Ishikawa (cell line): Measurements from ENCODE around the gene ASTN1.

Source experiments
- CEBPB ChIP-seq: IDR thresholded peaks from 2 replicates; pipeline ENCODE4 v1.6.1; 2012
- CREB1 ChIP-seq: IDR thresholded peaks from 2 replicates; pipeline ENCODE4 v1.6.1; 2012; ENCODE audit warnings: low read depth
- EGR1 ChIP-seq: IDR thresholded peaks from 2 replicates; pipeline ENCODE4 v1.6.1; 2012
- EP300 ChIP-seq: IDR thresholded peaks from 2 replicates; pipeline ENCODE4 v1.6.1; 2012; ENCODE audit warnings: borderline replicate concordance
- FOXM1 ChIP-seq: IDR thresholded peaks from 2 replicates; pipeline ENCODE4 v1.6.1; 2012; ENCODE audit warnings: low read depth, borderline replicate concordance
- NFIC ChIP-seq: IDR thresholded peaks from 2 replicates; pipeline ENCODE4 v1.6.1; 2012
- RAD21 ChIP-seq: IDR thresholded peaks from 2 replicates; pipeline ENCODE4 v1.6.1; 2012; ENCODE audit warnings: low read depth
- TAF1 ChIP-seq: IDR thresholded peaks from 2 replicates; pipeline ENCODE4 v1.6.1; 2012; ENCODE audit warnings: low read depth, mild to moderate bottlenecking
- TCF12 ChIP-seq: IDR thresholded peaks from 2 replicates; pipeline ENCODE4 v1.6.1; 2012; ENCODE audit warnings: low read depth
- TEAD4 ChIP-seq: IDR thresholded peaks from 2 replicates; pipeline ENCODE4 v1.6.1; 2012
- YY1 ChIP-seq: IDR thresholded peaks from 2 replicates; pipeline ENCODE4 v1.6.1; 2012; ENCODE audit warnings: low read depth
- ZBTB7A ChIP-seq: IDR thresholded peaks from 2 replicates; pipeline ENCODE4 v1.6.1; 2012; ENCODE audit warnings: low read depth
- TF ChIP-seq, protein P1 (sequence below): IDR thresholded peaks from 2 replicates; pipeline ENCODE4 v1.6.1; 2012
- TF ChIP-seq, protein P2 (sequence below): IDR thresholded peaks from 2 replicates; pipeline ENCODE4 v1.6.1; 2012; ENCODE audit warnings: low read depth, mild to moderate bottlenecking
- TF ChIP-seq, protein P3 (sequence below): IDR thresholded peaks from 2 replicates; pipeline ENCODE4 v1.6.1; 2012

ASTN1 gene

DNA sequence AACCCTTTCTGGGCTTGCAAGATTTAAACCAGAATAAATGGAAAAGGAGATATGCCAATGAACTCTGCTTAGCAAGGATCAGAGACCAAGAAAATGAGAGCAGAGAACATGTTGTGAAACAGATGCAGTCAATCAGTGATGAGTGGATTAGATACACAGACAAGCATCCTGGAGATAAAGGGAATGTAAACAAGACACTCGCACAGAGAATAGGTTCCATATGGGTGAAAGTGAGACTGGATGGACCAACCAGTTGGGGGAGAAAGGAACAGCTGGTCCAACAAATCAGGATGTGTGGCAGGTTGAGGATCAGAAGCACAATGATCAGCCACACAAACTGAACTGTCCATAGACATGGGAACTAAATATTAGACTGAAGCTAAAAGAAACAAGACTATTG, 338.2 kb downstream of the ASTN1 start:
- TF ChIP-seq CREB1 = no peak

DNA sequence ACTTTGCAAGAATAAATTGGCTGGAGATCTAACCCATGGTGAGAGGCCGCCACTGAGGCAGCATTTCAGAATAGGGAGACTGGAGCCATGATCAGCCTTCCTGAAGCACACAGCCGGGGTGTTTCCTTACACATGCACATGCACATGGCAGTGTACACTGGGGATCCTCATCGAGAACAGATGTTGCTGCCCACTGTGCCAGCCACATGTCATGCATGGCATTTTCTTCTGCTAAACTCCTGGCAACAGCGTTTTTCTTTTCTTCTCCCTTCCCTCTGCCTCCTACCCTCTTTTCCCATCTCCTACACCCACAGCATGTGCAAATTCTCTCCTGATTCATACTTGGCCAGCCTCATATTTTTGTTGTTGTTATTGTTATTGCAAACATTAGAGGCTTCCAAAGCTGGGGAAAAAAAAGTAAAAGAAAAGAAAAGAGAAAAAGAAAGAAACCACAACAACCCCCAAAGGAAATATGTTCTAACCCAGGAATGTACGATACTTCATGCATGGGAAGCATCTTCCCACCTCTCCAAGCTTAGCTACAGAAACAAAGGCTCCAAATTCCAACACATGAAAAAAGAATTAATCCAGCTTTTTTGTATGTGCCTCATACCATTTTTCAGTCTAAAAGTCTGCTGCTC, 344.0 kb downstream of the ASTN1 start:
- TF ChIP-seq, protein P1, sequence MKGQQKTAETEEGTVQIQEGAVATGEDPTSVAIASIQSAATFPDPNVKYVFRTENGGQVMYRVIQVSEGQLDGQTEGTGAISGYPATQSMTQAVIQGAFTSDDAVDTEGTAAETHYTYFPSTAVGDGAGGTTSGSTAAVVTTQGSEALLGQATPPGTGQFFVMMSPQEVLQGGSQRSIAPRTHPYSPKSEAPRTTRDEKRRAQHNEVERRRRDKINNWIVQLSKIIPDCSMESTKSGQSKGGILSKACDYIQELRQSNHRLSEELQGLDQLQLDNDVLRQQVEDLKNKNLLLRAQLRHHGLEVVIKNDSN = no peak
- TF ChIP-seq, protein P2, sequence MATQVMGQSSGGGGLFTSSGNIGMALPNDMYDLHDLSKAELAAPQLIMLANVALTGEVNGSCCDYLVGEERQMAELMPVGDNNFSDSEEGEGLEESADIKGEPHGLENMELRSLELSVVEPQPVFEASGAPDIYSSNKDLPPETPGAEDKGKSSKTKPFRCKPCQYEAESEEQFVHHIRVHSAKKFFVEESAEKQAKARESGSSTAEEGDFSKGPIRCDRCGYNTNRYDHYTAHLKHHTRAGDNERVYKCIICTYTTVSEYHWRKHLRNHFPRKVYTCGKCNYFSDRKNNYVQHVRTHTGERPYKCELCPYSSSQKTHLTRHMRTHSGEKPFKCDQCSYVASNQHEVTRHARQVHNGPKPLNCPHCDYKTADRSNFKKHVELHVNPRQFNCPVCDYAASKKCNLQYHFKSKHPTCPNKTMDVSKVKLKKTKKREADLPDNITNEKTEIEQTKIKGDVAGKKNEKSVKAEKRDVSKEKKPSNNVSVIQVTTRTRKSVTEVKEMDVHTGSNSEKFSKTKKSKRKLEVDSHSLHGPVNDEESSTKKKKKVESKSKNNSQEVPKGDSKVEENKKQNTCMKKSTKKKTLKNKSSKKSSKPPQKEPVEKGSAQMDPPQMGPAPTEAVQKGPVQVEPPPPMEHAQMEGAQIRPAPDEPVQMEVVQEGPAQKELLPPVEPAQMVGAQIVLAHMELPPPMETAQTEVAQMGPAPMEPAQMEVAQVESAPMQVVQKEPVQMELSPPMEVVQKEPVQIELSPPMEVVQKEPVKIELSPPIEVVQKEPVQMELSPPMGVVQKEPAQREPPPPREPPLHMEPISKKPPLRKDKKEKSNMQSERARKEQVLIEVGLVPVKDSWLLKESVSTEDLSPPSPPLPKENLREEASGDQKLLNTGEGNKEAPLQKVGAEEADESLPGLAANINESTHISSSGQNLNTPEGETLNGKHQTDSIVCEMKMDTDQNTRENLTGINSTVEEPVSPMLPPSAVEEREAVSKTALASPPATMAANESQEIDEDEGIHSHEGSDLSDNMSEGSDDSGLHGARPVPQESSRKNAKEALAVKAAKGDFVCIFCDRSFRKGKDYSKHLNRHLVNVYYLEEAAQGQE = no peak
- TF ChIP-seq EGR1 = no peak
- no peak for TF ChIP-seq ZBTB7A
- no peak for TF ChIP-seq TEAD4
- TF ChIP-seq, protein P3, sequence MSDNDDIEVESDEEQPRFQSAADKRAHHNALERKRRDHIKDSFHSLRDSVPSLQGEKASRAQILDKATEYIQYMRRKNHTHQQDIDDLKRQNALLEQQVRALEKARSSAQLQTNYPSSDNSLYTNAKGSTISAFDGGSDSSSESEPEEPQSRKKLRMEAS = no peak
- no peak for TF ChIP-seq TCF12
- TF ChIP-seq YY1 = no peak
- TF ChIP-seq TAF1 = no peak
- no peak for TF ChIP-seq EP300
- no peak for TF ChIP-seq NFIC
- TF ChIP-seq CEBPB = no peak
- TF ChIP-seq CREB1 = no peak

DNA sequence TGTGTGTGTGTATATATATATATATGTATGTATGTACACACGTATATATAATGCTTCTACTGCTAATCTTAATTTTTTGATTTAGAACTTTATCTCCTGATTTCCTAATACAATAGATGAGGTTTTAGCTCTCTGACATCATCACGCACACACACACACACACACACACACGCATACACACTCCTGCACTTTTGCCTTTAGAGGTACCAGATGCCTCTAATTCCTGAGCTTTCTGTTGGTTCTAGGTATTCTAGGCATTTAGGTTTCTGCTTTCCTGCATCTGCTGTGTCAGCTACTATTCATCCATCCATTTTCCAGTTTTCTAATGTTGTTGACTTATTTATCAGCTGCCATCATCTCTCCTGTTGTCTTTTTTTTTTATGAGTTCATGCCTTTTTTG, 348.3 kb downstream of the ASTN1 start:
- no peak for TF ChIP-seq CEBPB
- TF ChIP-seq EP300 = no peak
- TF ChIP-seq, protein P2 = no peak
- no peak for TF ChIP-seq EGR1
- no peak for TF ChIP-seq TAF1
- TF ChIP-seq, protein P1 = no peak
- no peak for TF ChIP-seq FOXM1
- TF ChIP-seq CREB1 = no peak
- TF ChIP-seq TCF12 = no peak
- no peak for TF ChIP-seq NFIC
- no peak for TF ChIP-seq TEAD4

DNA sequence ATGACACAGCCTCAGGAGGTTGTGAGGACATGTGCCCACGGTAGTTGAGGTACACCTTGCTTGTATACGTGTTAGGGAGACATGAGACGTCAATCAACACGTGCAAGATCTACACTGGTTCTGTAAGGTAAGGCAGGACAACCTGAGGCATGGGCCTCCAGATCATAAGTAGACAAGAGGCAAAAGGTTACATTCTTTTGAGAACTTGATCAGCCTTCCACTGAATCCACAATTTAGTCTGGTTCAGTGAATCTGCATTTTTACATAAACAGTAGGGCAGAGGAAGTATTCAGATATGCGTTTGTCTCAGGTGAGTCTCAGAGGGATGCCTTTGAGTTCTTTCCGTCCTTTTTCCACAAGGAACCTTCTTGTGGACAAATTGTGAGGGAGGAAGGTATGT, 348.9 kb downstream of the ASTN1 start:
- no peak for TF ChIP-seq RAD21
- TF ChIP-seq, protein P1 = no peak
- TF ChIP-seq ZBTB7A = no peak
- no peak for TF ChIP-seq TCF12
- TF ChIP-seq CREB1 = no peak
- TF ChIP-seq TAF1 = no peak
- no peak for TF ChIP-seq CEBPB
- TF ChIP-seq EP300 = no peak
- TF ChIP-seq NFIC = no peak
- TF ChIP-seq, protein P2 = no peak
- no peak for TF ChIP-seq EGR1
- no peak for TF ChIP-seq FOXM1
- no peak for TF ChIP-seq TEAD4
- no peak for TF ChIP-seq YY1
- TF ChIP-seq, protein P3 = no peak
